ENCODE measurements around the gene TSNAX. TPM values are rescaled to one million over a fixed set of nuclear protein-coding genes. Genes with fewer than 3 reads are reported as not detected.

Gene TSNAX
- total RNA-seq, 1 donor from 2014 or later, result 34.0 TPM

- no peak for TF ChIP-seq CTCF (conservative IDR thresholded peaks at IDR 0.05)
- no peak for DNase-seq (ENCODE audit: extremely low spot score, unreplicated experiment)
- Mint-ChIP-seq H3K36me3 (peaks cover 17% of the 10 kb centered on the region), H3K4me3 (no peak overlapping the region), H3K27me3 (no peaks in the 10 kb centered on the region), H3K4me1 (ENCODE audit: unreplicated experiment) (peaks cover 6% of the 10 kb centered on the region), H3K9me3 (no peaks in the 10 kb centered on the region), H3K27ac (no peak overlapping the region)
Measured at GRCh38 chr1:231554969-231555368, 26.5 kb downstream of the TSNAX start.

- no peaks in the 10 kb centered on the region for H3K9me3 Mint-ChIP-seq
- DNase-seq (ENCODE audit: extremely low spot score, unreplicated experiment), result no peak
- no peak for TF ChIP-seq CTCF (conservative IDR thresholded peaks at IDR 0.05)
- H3K36me3 Mint-ChIP-seq, result peaks cover 17% of the 10 kb centered on the region
- H3K27ac Mint-ChIP-seq, result no peak overlapping the region
- H3K27me3 Mint-ChIP-seq, result no peaks in the 10 kb centered on the region
- H3K4me3 Mint-ChIP-seq, result no peak overlapping the region
- H3K4me1 Mint-ChIP-seq (ENCODE audit: unreplicated experiment), result no peaks in the 10 kb centered on the region
Measured at GRCh38 chr1:231557411-231557810, 28.9 kb downstream of the TSNAX start.

- Mint-ChIP-seq H3K4me3 (no peak overlapping the region), H3K27me3 (no peaks in the 10 kb centered on the region), H3K36me3 (peaks cover 14% of the 10 kb centered on the region), H3K27ac (no peak overlapping the region), H3K9me3 (no peaks in the 10 kb centered on the region), H3K4me1 (ENCODE audit: unreplicated experiment) (no peaks in the 10 kb centered on the region)
- no peak for DNase-seq (ENCODE audit: extremely low spot score, unreplicated experiment)
- no peak for TF ChIP-seq CTCF (conservative IDR thresholded peaks at IDR 0.05)
Measured at GRCh38 chr1:231557898-231558707, 29.6 kb downstream of the TSNAX start.

- no peaks in the 10 kb centered on the region for H3K9me3 Mint-ChIP-seq
- no peak for DNase-seq (ENCODE audit: extremely low spot score, unreplicated experiment)
- no peaks in the 10 kb centered on the region for H3K4me1 Mint-ChIP-seq (ENCODE audit: unreplicated experiment)
- no peaks in the 10 kb centered on the region for H3K27me3 Mint-ChIP-seq
- H3K27ac Mint-ChIP-seq, result no peak overlapping the region
- TF ChIP-seq CTCF (conservative IDR thresholded peaks at IDR 0.05), result no peak
- peaks cover 21% of the 10 kb centered on the region for H3K36me3 Mint-ChIP-seq
- H3K4me3 Mint-ChIP-seq, result no peak overlapping the region
Measured at GRCh38 chr1:231558708-231559185, 30.3 kb downstream of the TSNAX start.

GRCh38 chr1:231561647-231562383 lies 33.3 kb downstream of the TSNAX start:
- H3K9me3 Mint-ChIP-seq, result no peaks in the 10 kb centered on the region
- no peaks in the 10 kb centered on the region for H3K27me3 Mint-ChIP-seq
- no peak for TF ChIP-seq CTCF (conservative IDR thresholded peaks at IDR 0.05)
- H3K4me3 Mint-ChIP-seq, result no peak overlapping the region
- peaks cover 21% of the 10 kb centered on the region for H3K36me3 Mint-ChIP-seq
- no peaks in the 10 kb centered on the region for H3K4me1 Mint-ChIP-seq (ENCODE audit: unreplicated experiment)
- no peak overlapping the region for H3K27ac Mint-ChIP-seq
- no peak for DNase-seq (ENCODE audit: extremely low spot score, unreplicated experiment)
